ENCODE data around the gene DLGAP1. TPM values are rescaled to one million over a fixed set of nuclear protein-coding genes. Genes with fewer than 3 reads are reported as not detected.

DLGAP1 gene
- total RNA-seq, 2 experiments from 2014 or later = 0.31 to 0.36 TPM

GRCh38 chr18:3455907-3456685, 999.0 kb downstream of the DLGAP1 start:
- TF ChIP-seq CTCF (IDR thresholded peaks at IDR 0.05) = no peak
- Histone ChIP-seq H3K4me1 (ENCODE audit: insufficient read depth, low read length) (peaks cover 35% of the 10 kb centered on the region), H3K36me3 (ENCODE audit: insufficient read depth, low read length) (peaks cover 19% of the 10 kb centered on the region), H3K27ac (ENCODE audit: low read depth in 1 of 2, low read length in 2 of 2) (no peak overlapping the region), H3K4me3 (ENCODE audit: low read length) (no peak overlapping the region), H3K9me3 (ENCODE audit: control insufficient read depth in 1 of 2, insufficient read depth in 1 of 2, low read length in 2 of 2) (no peaks in the 10 kb centered on the region), H3K27me3 (ENCODE audit: control insufficient read depth in 1 of 2, insufficient read depth in 2 of 2, low read length in 2 of 2) (no peaks in the 10 kb centered on the region)
- ChIA-PET POLR2A (interaction anchor here (2.8 to 9.4 kb wide), 4 partner anchors 11 to 208 kb away, joined by 20 to 140 read pairs (median 78); partner anchors contain the start of gene MYL12A), CTCF (interaction anchor here (1.0 to 6.4 kb wide), 5 partner anchors 130 to 210 kb away, joined by 3 to 51 read pairs (median 17); no protein-coding TSS in a partner anchor)
- Mint-ChIP-seq H3K27me3 (no peaks in the 10 kb centered on the region), H3K27ac (peak overlapping the region; percentile 92), H3K36me3 (ENCODE audit: low read depth) (peaks cover 66% of the 10 kb centered on the region), H3K4me1 (ENCODE audit: low read depth) (peaks cover 73% of the 10 kb centered on the region), H3K4me3 (no peak overlapping the region), H3K9me3 (peaks cover 4% of the 10 kb centered on the region)
- ATAC-seq (ENCODE audit: poor library complexity) = no peak
- intact Hi-C loops (cut with DNase I, micrococcal nuclease) = loop anchor here (2.0 to 10.0 kb wide), 5 partner anchors 15 to 521 kb away; no protein-coding TSS in a partner anchor
- no peak for DNase-seq

GRCh38 chr18:3455090-3455635, 999.9 kb downstream of the DLGAP1 start:
- Histone ChIP-seq H3K36me3 (ENCODE audit: insufficient read depth, low read length) (peaks cover 19% of the 10 kb centered on the region), H3K9me3 (ENCODE audit: control insufficient read depth in 1 of 2, insufficient read depth in 1 of 2, low read length in 2 of 2) (no peaks in the 10 kb centered on the region), H3K27me3 (ENCODE audit: control insufficient read depth in 1 of 2, insufficient read depth in 2 of 2, low read length in 2 of 2) (no peaks in the 10 kb centered on the region), H3K27ac (ENCODE audit: low read depth in 1 of 2, low read length in 2 of 2) (no peak overlapping the region), H3K4me1 (ENCODE audit: insufficient read depth, low read length) (peaks cover 44% of the 10 kb centered on the region), H3K4me3 (ENCODE audit: low read length) (no peak overlapping the region)
- H3K4me1 Mint-ChIP-seq (ENCODE audit: low read depth) = peaks cover 76% of the 10 kb centered on the region
- peaks cover 66% of the 10 kb centered on the region for H3K36me3 Mint-ChIP-seq (ENCODE audit: low read depth)
- peak overlapping the region; percentile 99 for H3K27ac Mint-ChIP-seq
- intact Hi-C loops (cut with DNase I, micrococcal nuclease) = loop anchor here (2.0 to 10.0 kb wide), 4 partner anchors 14 to 520 kb away; no protein-coding TSS in a partner anchor
- ATAC-seq (ENCODE audit: poor library complexity) (no peak), DNase-seq (no peak)
- peak overlapping the region; percentile 98 for H3K4me3 Mint-ChIP-seq
- H3K27me3 Mint-ChIP-seq = no peaks in the 10 kb centered on the region
- peak; percentile 68 for TF ChIP-seq CTCF (IDR thresholded peaks at IDR 0.05)
- POLR2A ChIA-PET = interaction anchor here (0.7 to 9.4 kb wide), 9 partner anchors 8 to 207 kb away, joined by 3 to 140 read pairs (median 8); partner anchors contain the start of gene MYL12A
- H3K9me3 Mint-ChIP-seq = no peaks in the 10 kb centered on the region
- CTCF ChIA-PET = interaction anchor here (0.7 to 6.4 kb wide), 28 partner anchors 8 to 492 kb away, joined by 3 to 51 read pairs (median 4); no protein-coding TSS in a partner anchor

GRCh38 chr18:3454365-3455089, 1000.6 kb downstream of the DLGAP1 start:
- no peaks in the 10 kb centered on the region for H3K9me3 Mint-ChIP-seq
- ChIA-PET POLR2A (interaction anchor here (0.6 to 9.4 kb wide), 17 partner anchors 9 to 212 kb away, joined by 3 to 140 read pairs (median 6); partner anchors contain the start of genes MYL12A and MYL12B), CTCF (interaction anchor here (0.7 to 6.4 kb wide), 30 partner anchors 9 to 491 kb away, joined by 3 to 51 read pairs (median 4); no protein-coding TSS in a partner anchor)
- H3K36me3 Mint-ChIP-seq (ENCODE audit: low read depth) = peaks cover 66% of the 10 kb centered on the region
- H3K4me3 Mint-ChIP-seq = peak overlapping the region; percentile 98
- peak overlapping the region; percentile 99 for H3K27ac Mint-ChIP-seq
- Histone ChIP-seq H3K27ac (ENCODE audit: low read depth in 1 of 2, low read length in 2 of 2) (peak overlapping the region; percentile 75 to 98), H3K27me3 (ENCODE audit: control insufficient read depth in 1 of 2, insufficient read depth in 2 of 2, low read length in 2 of 2) (no peaks in the 10 kb centered on the region), H3K9me3 (ENCODE audit: control insufficient read depth in 1 of 2, insufficient read depth in 1 of 2, low read length in 2 of 2) (no peaks in the 10 kb centered on the region), H3K4me1 (ENCODE audit: insufficient read depth, low read length) (peaks cover 50% of the 10 kb centered on the region), H3K4me3 (ENCODE audit: low read length) (peak overlapping the region; percentile 90), H3K36me3 (ENCODE audit: insufficient read depth, low read length) (peaks cover 19% of the 10 kb centered on the region)
- ATAC-seq (ENCODE audit: poor library complexity) = no peak
- no peaks in the 10 kb centered on the region for H3K27me3 Mint-ChIP-seq
- peak; percentile 91 for TF ChIP-seq CTCF (IDR thresholded peaks at IDR 0.05)
- peak in 7 of 14 experiments; percentile 13 to 78 (median 58) for DNase-seq
- H3K4me1 Mint-ChIP-seq (ENCODE audit: low read depth) = peaks cover 73% of the 10 kb centered on the region
- intact Hi-C loops (cut with DNase I, micrococcal nuclease) = loop anchor here (1.0 to 10.0 kb wide), 14 partner anchors 13 to 520 kb away; partner anchors contain the start of genes LPIN2 (in 1 of the 2) and MYL12B (in 1 of the 2)

All from CD4-positive, alpha-beta T cell (primary cell).